Measurements from ENCODE around the gene SRRM2. TPM values are rescaled to one million over a fixed set of nuclear protein-coding genes. Genes with fewer than 3 reads are reported as not detected.

SRRM2 gene
- total and polyA plus RNA-seq, 8 donors: 536 to 710 (median 632) TPM

GRCh38 chr16:2757344-2757743 is 4.9 kb downstream of the SRRM2 start:
- Histone ChIP-seq H3K4me3 (no peak overlapping the region), H3K36me3 (peaks cover 0 to 64% of the 10 kb centered on the region in 2 donors), H3K27me3 (no peaks in the 10 kb centered on the region), H3K4me1 (peaks cover 25 to 38% of the 10 kb centered on the region in 2 donors), H3K9me3 (no peaks in the 10 kb centered on the region), H3K27ac (no peak overlapping the region)
- DNase-seq (no peak), ATAC-seq (no peak)
- intact Hi-C loops (cut with DNase I): no loop called here
- TF ChIP-seq CTCF (IDR thresholded peaks at IDR 0.05): no peak

DNA sequence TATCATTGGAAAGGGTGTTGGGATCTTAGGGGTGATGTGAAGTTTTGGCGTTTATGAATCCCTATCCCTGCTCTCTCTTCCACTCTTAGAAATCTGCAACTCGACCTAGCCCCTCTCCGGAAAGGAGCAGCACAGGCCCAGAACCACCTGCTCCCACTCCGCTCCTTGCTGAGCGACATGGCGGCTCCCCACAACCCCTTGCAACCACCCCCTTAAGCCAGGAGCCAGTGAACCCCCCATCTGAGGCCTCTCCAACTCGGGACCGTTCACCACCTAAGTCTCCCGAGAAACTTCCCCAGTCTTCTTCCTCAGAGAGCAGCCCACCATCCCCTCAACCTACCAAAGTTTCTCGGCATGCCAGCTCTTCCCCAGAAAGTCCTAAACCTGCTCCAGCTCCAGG is 9.0 kb downstream of the SRRM2 start:
- intact Hi-C loops (cut with DNase I): no loop called here
- no peak for TF ChIP-seq CTCF (IDR thresholded peaks at IDR 0.05)
- DNase-seq: no peak
- peaks cover 7 to 100% of the 10 kb centered on the region in 2 donors for H3K36me3 ChIP-seq
- no peaks in the 10 kb centered on the region for H3K27me3 ChIP-seq
- no peak overlapping the region for H3K4me3 ChIP-seq
- H3K27ac ChIP-seq: no peak overlapping the region
- H3K9me3 ChIP-seq: no peaks in the 10 kb centered on the region
- no peak for ATAC-seq
- H3K4me1 ChIP-seq: peaks cover 2 to 7% of the 10 kb centered on the region in 2 donors

- Histone ChIP-seq H3K27me3 (no peaks in the 10 kb centered on the region), H3K4me3 (no peak overlapping the region), H3K27ac (no peak overlapping the region), H3K4me1 (peaks cover 0 to 2% of the 10 kb centered on the region in 2 donors), H3K9me3 (no peaks in the 10 kb centered on the region), H3K36me3 (peaks cover 7 to 100% of the 10 kb centered on the region in 2 donors)
- intact Hi-C loops (cut with DNase I): no loop called here
- TF ChIP-seq CTCF (IDR thresholded peaks at IDR 0.05): no peak
- no peak for ATAC-seq
- DNase-seq: peak in 1 of 4 donors; percentile 51
Measured at GRCh38 chr16:2761886-2762583, 9.6 kb downstream of the SRRM2 start.

DNA sequence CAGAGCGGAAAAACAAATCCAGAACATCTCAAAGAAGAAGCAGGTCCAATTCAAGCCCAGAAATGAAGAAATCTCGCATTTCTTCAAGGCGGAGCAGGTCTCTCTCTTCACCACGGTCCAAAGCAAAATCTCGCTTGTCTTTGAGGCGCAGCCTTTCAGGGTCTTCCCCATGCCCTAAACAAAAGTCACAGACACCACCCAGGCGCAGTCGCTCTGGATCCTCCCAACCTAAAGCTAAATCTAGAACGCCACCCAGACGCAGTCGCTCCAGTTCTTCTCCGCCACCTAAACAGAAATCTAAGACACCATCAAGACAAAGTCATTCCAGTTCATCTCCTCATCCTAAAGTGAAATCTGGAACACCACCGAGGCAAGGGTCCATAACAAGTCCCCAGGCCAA is 10.3 kb downstream of the SRRM2 start:
- H3K27ac ChIP-seq: no peak overlapping the region
- H3K27me3 ChIP-seq: no peaks in the 10 kb centered on the region
- no peak overlapping the region for H3K4me3 ChIP-seq
- H3K4me1 ChIP-seq: no peaks in the 10 kb centered on the region
- intact Hi-C loops (cut with DNase I): no loop called here
- H3K36me3 ChIP-seq: peaks cover 7 to 100% of the 10 kb centered on the region in 2 donors
- DNase-seq (no peak), ATAC-seq (no peak)
- H3K9me3 ChIP-seq: no peaks in the 10 kb centered on the region
- TF ChIP-seq CTCF (IDR thresholded peaks at IDR 0.05): no peak

DNA sequence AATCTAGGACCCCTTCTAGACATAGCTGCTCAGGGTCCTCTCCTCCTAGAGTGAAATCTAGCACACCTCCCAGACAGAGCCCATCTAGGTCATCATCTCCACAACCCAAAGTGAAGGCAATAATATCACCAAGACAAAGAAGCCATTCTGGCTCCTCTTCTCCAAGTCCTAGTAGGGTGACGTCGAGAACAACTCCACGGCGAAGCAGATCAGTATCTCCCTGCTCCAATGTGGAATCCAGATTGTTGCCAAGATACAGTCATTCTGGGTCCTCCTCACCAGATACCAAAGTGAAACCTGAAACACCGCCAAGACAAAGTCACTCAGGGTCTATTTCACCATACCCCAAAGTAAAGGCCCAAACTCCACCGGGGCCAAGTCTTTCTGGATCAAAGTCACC is 10.7 kb downstream of the SRRM2 start:
- no peak for DNase-seq
- H3K27me3 ChIP-seq: no peaks in the 10 kb centered on the region
- intact Hi-C loops (cut with DNase I): no loop called here
- H3K4me1 ChIP-seq: no peaks in the 10 kb centered on the region
- H3K9me3 ChIP-seq: no peaks in the 10 kb centered on the region
- TF ChIP-seq CTCF (IDR thresholded peaks at IDR 0.05): no peak
- H3K4me3 ChIP-seq: no peak overlapping the region
- no peak for ATAC-seq
- peaks cover 7 to 100% of the 10 kb centered on the region in 2 donors for H3K36me3 ChIP-seq
- H3K27ac ChIP-seq: no peak overlapping the region

Data from left lung (tissue), 10 donors.